ENCODE measurements around the gene NPR1. TPM values are rescaled to one million over a fixed set of nuclear protein-coding genes. Genes with fewer than 3 reads are reported as not detected.

NPR1 gene
- total RNA-seq, 2 donors from 2014 or later = 19.3 to 42.9 TPM

- Histone ChIP-seq H3K36me3 (peaks cover under 1% of the 10 kb centered on the region), H3K27me3 (no peaks in the 10 kb centered on the region), H3K4me3 (no peak overlapping the region), H3K9me3 (no peaks in the 10 kb centered on the region), H3K27ac (no peak overlapping the region), H3K4me1 (peaks cover 0 to 15% of the 10 kb centered on the region in 2 donors)
- no peak for DNase-seq (ENCODE audit: low spot score)
- no peak for TF ChIP-seq CTCF (IDR thresholded peaks at IDR 0.05)
Measured at GRCh38 chr1:153735090-153735420, 56.6 kb downstream of the NPR1 start.

GRCh38 chr1:153741986-153742385 is 63.5 kb downstream of the NPR1 start:
- H3K36me3 ChIP-seq = peaks cover 52% of the 10 kb centered on the region
- DNase-seq (ENCODE audit: low spot score) = no peak
- H3K27ac ChIP-seq = no peak overlapping the region
- H3K4me1 ChIP-seq = peaks cover 0 to 20% of the 10 kb centered on the region in 2 donors
- no peaks in the 10 kb centered on the region for H3K27me3 ChIP-seq
- H3K9me3 ChIP-seq = no peaks in the 10 kb centered on the region
- no peak for TF ChIP-seq CTCF (IDR thresholded peaks at IDR 0.05)
- H3K4me3 ChIP-seq = no peak overlapping the region

- H3K36me3 ChIP-seq = peaks cover 58% of the 10 kb centered on the region
- TF ChIP-seq CTCF (IDR thresholded peaks at IDR 0.05) = no peak
- H3K9me3 ChIP-seq = no peaks in the 10 kb centered on the region
- H3K27me3 ChIP-seq = no peaks in the 10 kb centered on the region
- H3K4me1 ChIP-seq = peaks cover 0 to 25% of the 10 kb centered on the region in 2 donors
- H3K27ac ChIP-seq = no peak overlapping the region
- H3K4me3 ChIP-seq = no peak overlapping the region
- no peak for DNase-seq (ENCODE audit: low spot score)
Measured at GRCh38 chr1:153742411-153743142, 64.1 kb downstream of the NPR1 start.

Small RNA genes lying within 50 kb of the gene (microRNA-seq; reads per million reads assigned to microRNA genes)
- gene MIR8083 (ENCODE audit: borderline number of aligned reads in 2 of 2, borderline replicate concordance in 1 of 2) = 0 reads per million in 2 donors

Other genes starting within 250 kb of the NPR1 start
- gene S100A7, start 218.0 kb upstream of the NPR1 start, total RNA-seq = not detected
- gene S100A6, start 142.7 kb upstream of the NPR1 start, total RNA-seq = 100 to 1,000 TPM; 156 to 324 TPM
- gene S100A5, start 137.8 kb upstream of the NPR1 start, total RNA-seq = not detected
- 100 to 1,000 TPM; 144 to 156 TPM for gene S100A4, start 132.9 kb upstream of the NPR1 start, total RNA-seq
- 1 to 10 TPM; 1.8 to 3.4 TPM for gene S100A3, start 129.4 kb upstream of the NPR1 start, total RNA-seq
- not detected for gene S100A2, start 112.8 kb upstream of the NPR1 start, total RNA-seq
- gene S100A16, start 65.6 kb upstream of the NPR1 start, total RNA-seq = 10 to 100 TPM; 62.7 to 85.1 TPM
- 1 to 10 TPM in 1 of 2 donors, under 1 TPM in 1; 0.55 to 2.4 TPM for gene S100A14, start 62.4 kb upstream of the NPR1 start, total RNA-seq
- gene S100A13, start 51.2 kb upstream of the NPR1 start, total RNA-seq = 100 to 1,000 TPM; 114 to 314 TPM
- gene S100A1, start 50.3 kb upstream of the NPR1 start, total RNA-seq = 1,000 to 10,000 TPM in 1 of 2 donors, 100 to 1,000 TPM in 1; 965 to 2,413 TPM
- gene CHTOP, start 44.6 kb upstream of the NPR1 start, total RNA-seq = 10 to 100 TPM; 38.2 to 50.1 TPM
- 10 to 100 TPM; 60.8 to 84.0 TPM for gene SNAPIN, start 20.0 kb upstream of the NPR1 start, total RNA-seq
- 10 to 100 TPM; 69.2 to 80.9 TPM for gene ILF2, start 7.7 kb upstream of the NPR1 start, total RNA-seq
- 10 to 100 TPM; 21.8 to 26.7 TPM for gene INTS3, start 49.4 kb downstream of the NPR1 start, total RNA-seq
- 10 to 100 TPM in 1 of 2 donors, 1 to 10 TPM in 1; 9.9 to 20.1 TPM for gene SLC27A3, start 96.7 kb downstream of the NPR1 start, total RNA-seq
- gene GATAD2B, start 244.3 kb downstream of the NPR1 start, total RNA-seq = 10 to 100 TPM; 18.7 to 32.7 TPM

Data from right atrium auricular region (tissue), 2 donors.